SKM-1 treated with dmso at 0.1 percent for 144 hours (cell line): Measurements from ENCODE around the gene EXOSC7.
"Not testable (repeated sequence)": the region's sequence is repeated elsewhere in the genome, so short reads cannot be mapped to it uniquely, and the experiment has no call there.

Experiments
- DNase-seq: peaks from one replicate; lab custom pipeline; 2025; ENCODE audit not compliant: unreplicated experiment; lab: John Stamatoyannopoulos, UW

The EXOSC7 gene

DNA sequence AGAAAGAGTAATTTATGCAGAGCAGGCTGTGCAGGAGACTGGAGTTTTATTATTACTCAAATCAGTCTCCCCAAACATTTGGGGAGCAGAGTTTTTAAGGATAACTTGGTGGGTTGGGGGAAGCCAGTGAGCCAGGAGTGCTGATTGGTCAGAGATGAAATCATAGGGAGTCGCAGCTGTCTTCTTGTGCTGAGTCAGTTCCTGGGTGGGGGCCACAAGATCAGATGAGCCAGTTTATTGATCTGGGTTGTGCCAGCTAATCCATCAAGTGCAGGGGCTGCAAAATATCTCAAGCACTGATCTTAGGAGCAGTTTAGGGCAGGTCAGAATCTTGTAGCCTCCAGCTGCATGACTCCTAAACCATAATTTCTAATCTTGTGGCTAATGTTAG lies 77.8 kb downstream of the EXOSC7 start:
- not testable (repeated sequence) for DNase-seq

GRCh38 chr3:45054196-45054857 lies 78.3 kb downstream of the EXOSC7 start:
- DNase-seq, result peak; percentile 18

- DNase-seq, result peak; percentile 78
Observed at GRCh38 chr3:45055032-45055410, 79.0 kb downstream of the EXOSC7 start.

- DNase-seq, result peak; percentile 22
Observed at GRCh38 chr3:45055411-45056143, 79.5 kb downstream of the EXOSC7 start.

DNA sequence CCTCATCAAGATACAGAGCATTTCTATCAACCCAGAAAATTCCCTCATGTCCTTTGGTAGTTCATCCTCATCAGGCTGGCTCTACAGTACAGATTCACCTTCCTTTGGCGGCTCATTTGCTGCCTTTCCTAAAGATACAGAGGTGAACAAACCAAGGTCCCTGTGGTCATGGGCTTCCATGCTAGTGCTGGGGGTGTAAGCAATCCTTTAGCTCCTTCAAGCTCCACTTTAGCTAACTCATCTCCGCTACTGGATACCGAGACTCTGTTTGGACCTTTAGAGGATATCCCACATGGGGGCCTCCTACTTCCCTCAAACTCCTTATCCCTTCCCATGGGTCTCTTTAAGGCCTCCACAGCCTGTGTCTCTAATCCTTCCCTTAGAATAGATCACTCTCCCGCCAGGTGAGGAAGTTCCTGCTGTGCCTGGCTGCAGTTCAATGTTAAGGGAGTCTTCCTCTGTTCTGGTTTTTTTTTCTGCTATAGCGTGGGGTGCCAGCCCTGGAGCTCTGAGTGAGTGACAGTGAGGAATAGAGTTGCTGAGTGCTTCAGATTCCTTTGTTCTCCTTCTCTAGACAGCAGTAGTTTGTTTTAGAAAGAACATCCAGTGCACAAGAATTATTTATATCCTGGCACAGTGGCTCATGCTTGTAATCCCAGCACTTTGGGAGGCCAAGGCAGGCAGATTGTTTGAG lies 80.7 kb downstream of the EXOSC7 start:
- DNase-seq, result no peak

- no peak for DNase-seq
Observed at GRCh38 chr3:45057557-45057956, 81.5 kb downstream of the EXOSC7 start.

DNA sequence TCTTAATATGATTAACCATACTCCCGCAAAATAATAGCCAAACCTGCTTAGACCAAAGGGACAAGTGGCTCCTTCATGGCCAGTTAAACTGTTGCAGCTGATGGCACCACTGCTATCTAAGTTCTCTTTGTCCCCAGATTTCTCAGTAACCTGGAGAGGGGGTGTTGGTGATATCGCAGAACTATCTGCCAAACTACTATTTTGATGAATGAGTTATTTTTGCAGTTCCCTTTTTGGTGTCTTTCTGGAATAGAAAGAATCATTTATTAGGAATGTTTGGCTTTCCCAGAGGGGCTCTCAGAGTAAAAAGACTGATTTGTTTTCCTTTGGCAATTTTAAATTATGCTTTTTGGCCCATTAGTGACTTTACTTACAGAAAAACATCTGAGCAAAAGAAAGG lies 83.1 kb downstream of the EXOSC7 start:
- no peak for DNase-seq

GRCh38 chr3:45060165-45060892 lies 84.3 kb downstream of the EXOSC7 start:
- DNase-seq, result no peak
